GM19240 (cell line): ENCODE data around the gene ITIH2.
"Not testable (repeated sequence)": the region's sequence is repeated elsewhere in the genome, so short reads cannot be mapped to it uniquely, and the experiment has no call there.

Experiments used
- DNase-seq: peaks from one replicate; pipeline ENCODE4 v3.0.0; 2011; ENCODE audit warnings: low spot score; ENCODE audit not compliant: insufficient read length

ITIH2 gene

GRCh38 chr10:7703140-7703539 is at the start of gene ITIH2:
ITIH2 (plus strand) TSS chr10:7703316; CDS start chr10:7703435, 119 bp downstream.
- no peak for DNase-seq

- DNase-seq = not testable (repeated sequence)
Observed at GRCh38 chr10:7657079-7657478, 46.0 kb upstream of the ITIH2 start.

- DNase-seq = no peak
Observed at GRCh38 chr10:7657552-7657951, 45.6 kb upstream of the ITIH2 start.

GRCh38 chr10:7659560-7659959 is 43.6 kb upstream of the ITIH2 start:
- no peak for DNase-seq

- no peak for DNase-seq
Observed at GRCh38 chr10:7662522-7662921, 40.6 kb upstream of the ITIH2 start.

GRCh38 chr10:7664707-7665106 is 38.4 kb upstream of the ITIH2 start:
- DNase-seq = no peak

- no peak for DNase-seq
Observed at GRCh38 chr10:7665767-7666166, 37.3 kb upstream of the ITIH2 start.

- DNase-seq = no peak
Observed at GRCh38 chr10:7666253-7667023, 36.7 kb upstream of the ITIH2 start, which contains the start of gene ITIH5. ITIH5 (minus strand) TSS chr10:7666966; CDS start chr10:7666892, 74 bp downstream.

GRCh38 chr10:7667262-7668141 is 35.6 kb upstream of the ITIH2 start:
- DNase-seq = no peak

GRCh38 chr10:7670157-7670556 is 33.0 kb upstream of the ITIH2 start:
- DNase-seq = no peak

GRCh38 chr10:7672341-7673134 is 30.6 kb upstream of the ITIH2 start:
- DNase-seq = no peak

GRCh38 chr10:7679256-7679655 is 23.9 kb upstream of the ITIH2 start:
- no peak for DNase-seq

GRCh38 chr10:7680078-7680477 is 23.0 kb upstream of the ITIH2 start:
- not testable (repeated sequence) for DNase-seq

GRCh38 chr10:7686351-7687171 is 16.6 kb upstream of the ITIH2 start:
- DNase-seq = no peak

GRCh38 chr10:7687228-7687907 is 15.7 kb upstream of the ITIH2 start:
- DNase-seq = peak; percentile 79

- DNase-seq = no peak
Observed at GRCh38 chr10:7689591-7689990, 13.5 kb upstream of the ITIH2 start.

GRCh38 chr10:7690885-7691597 is 12.1 kb upstream of the ITIH2 start:
- not testable (repeated sequence) for DNase-seq

GRCh38 chr10:7692368-7692767 is 10.7 kb upstream of the ITIH2 start:
- not testable (repeated sequence) for DNase-seq

GRCh38 chr10:7693194-7693593 is 9.9 kb upstream of the ITIH2 start:
- not testable (repeated sequence) for DNase-seq
